H1 (cell line): ENCODE measurements around the gene MEP1A. TPM values are rescaled to one million over a fixed set of nuclear protein-coding genes. Genes with fewer than 3 reads are reported as not detected.

Experiments
- GTF2F1 ChIP-seq: IDR thresholded peaks from 2 replicates; pipeline ENCODE4 v1.6.1; 2012; ENCODE audit warnings: low read depth, low read length, improper control_type of control experiment, borderline replicate concordance
- JUND ChIP-seq: IDR thresholded peaks from 2 replicates; pipeline ENCODE4 v1.6.1; 2011; ENCODE audit warnings: mild to moderate bottlenecking, improper control_type of control experiment, low read length
- NRF1 ChIP-seq: IDR thresholded peaks from 2 replicates; pipeline ENCODE4 v1.6.1; 2011; ENCODE audit warnings: mild to moderate bottlenecking, low read depth, low read length, improper control_type of control experiment
- RFX5 ChIP-seq: IDR thresholded peaks from 2 replicates; pipeline ENCODE4 v1.6.1; 2011; ENCODE audit warnings: low read depth, low read length, improper control_type of control experiment, borderline replicate concordance
- SIN3A ChIP-seq, 2 experiments: IDR thresholded peaks in 1 of 2; conservative IDR thresholded peaks in 1 of 2; 2 replicates each; pipeline ENCODE4 v1.6.1; 2011 to 2012; ENCODE audit warnings: low read length in 2 of 2, improper control_type of control experiment in 1 of 2, low read depth in 1 of 2, mild to moderate bottlenecking in 1 of 2
- SIX5 ChIP-seq: IDR thresholded peaks from 2 replicates; pipeline ENCODE4 v1.6.1; 2011; ENCODE audit warnings: mild to moderate bottlenecking, low read depth, low read length
- SP1 ChIP-seq: IDR thresholded peaks from 2 replicates; pipeline ENCODE4 v1.6.1; 2011; ENCODE audit warnings: low read depth, low read length
- SRF ChIP-seq: IDR thresholded peaks from 2 replicates; pipeline ENCODE4 v1.6.1; 2011; ENCODE audit warnings: mild to moderate bottlenecking, low read depth, low read length, moderate library complexity
- TAF1 ChIP-seq: IDR thresholded peaks from 2 replicates; pipeline ENCODE4 v1.6.1; 2011; ENCODE audit warnings: mild to moderate bottlenecking, low read depth, low read length
- YY1 ChIP-seq: IDR thresholded peaks from 2 replicates; pipeline ENCODE4 v1.6.1; 2011; ENCODE audit warnings: low read depth, mild to moderate bottlenecking, low read length
- polyA plus RNA-seq, 7 experiments: library from polyadenylated mRNA; depleted of rRNA in 3 of 7; stranded (reverse) in 5 of 7; unstranded in 2 of 7; fragments of >200 nt in 5 of 7; fragments of 200-250 nt in 2 of 7; gene quantifications; 1 replicate in 5 of 7; 2 replicates in 1 of 7; 4 replicates in 1 of 7; pipeline versions ENCODE4 v1.2.1 to v1.2.3, GENCODE V29; 2011 to 2013; ENCODE audit warnings: missing spikeins in 2 of 7, mixed read lengths in 2 of 7
- total RNA-seq: library from RNA; stranded (reverse); fragmentation: NEBNext Ultra II Directional; extraction: Animal tissue kit (Norgen Biotek cat#: 25700); gene quantifications from 2 replicates; pipeline ENCODE4 v1.2.1, GENCODE V29; 2021
- TF ChIP-seq, protein P1 (sequence below): fragments of 300-600 bp; sonication (generic); IDR thresholded peaks from 2 replicates; pipeline ENCODE4 v1.7.1; 2012; ENCODE audit warnings: low read length, moderate library complexity, mild to moderate bottlenecking, inconsistent platforms; ENCODE audit not compliant: insufficient replicate concordance

MEP1A gene
- total and polyA plus RNA-seq, 2 of the 8 experiments (the other 6 are each of a cell fraction or from before 2014, with no cell fraction given), result 0.03 TPM; not detected in 1

- TF ChIP-seq YY1 (peak; percentile 52; the same call in 1 of the 2 replicates), GTF2F1 (no peak), SRF (no peak), NRF1 (no peak), RFX5 (no peak), SP1 (no peak), SIX5 (no peak), SIN3A (conservative IDR thresholded peaks at IDR 0.05 in 1 of 2, IDR thresholded peaks at IDR 0.05 in 1 of 2; ENCODE audit: low read depth in 1 of 2, low read length in 2 of 2) (peak; percentile 57 to 89; a peak in 2 of 4 replicates), JUND (no peak), TAF1 (no peak)
- TF ChIP-seq, protein P1, sequence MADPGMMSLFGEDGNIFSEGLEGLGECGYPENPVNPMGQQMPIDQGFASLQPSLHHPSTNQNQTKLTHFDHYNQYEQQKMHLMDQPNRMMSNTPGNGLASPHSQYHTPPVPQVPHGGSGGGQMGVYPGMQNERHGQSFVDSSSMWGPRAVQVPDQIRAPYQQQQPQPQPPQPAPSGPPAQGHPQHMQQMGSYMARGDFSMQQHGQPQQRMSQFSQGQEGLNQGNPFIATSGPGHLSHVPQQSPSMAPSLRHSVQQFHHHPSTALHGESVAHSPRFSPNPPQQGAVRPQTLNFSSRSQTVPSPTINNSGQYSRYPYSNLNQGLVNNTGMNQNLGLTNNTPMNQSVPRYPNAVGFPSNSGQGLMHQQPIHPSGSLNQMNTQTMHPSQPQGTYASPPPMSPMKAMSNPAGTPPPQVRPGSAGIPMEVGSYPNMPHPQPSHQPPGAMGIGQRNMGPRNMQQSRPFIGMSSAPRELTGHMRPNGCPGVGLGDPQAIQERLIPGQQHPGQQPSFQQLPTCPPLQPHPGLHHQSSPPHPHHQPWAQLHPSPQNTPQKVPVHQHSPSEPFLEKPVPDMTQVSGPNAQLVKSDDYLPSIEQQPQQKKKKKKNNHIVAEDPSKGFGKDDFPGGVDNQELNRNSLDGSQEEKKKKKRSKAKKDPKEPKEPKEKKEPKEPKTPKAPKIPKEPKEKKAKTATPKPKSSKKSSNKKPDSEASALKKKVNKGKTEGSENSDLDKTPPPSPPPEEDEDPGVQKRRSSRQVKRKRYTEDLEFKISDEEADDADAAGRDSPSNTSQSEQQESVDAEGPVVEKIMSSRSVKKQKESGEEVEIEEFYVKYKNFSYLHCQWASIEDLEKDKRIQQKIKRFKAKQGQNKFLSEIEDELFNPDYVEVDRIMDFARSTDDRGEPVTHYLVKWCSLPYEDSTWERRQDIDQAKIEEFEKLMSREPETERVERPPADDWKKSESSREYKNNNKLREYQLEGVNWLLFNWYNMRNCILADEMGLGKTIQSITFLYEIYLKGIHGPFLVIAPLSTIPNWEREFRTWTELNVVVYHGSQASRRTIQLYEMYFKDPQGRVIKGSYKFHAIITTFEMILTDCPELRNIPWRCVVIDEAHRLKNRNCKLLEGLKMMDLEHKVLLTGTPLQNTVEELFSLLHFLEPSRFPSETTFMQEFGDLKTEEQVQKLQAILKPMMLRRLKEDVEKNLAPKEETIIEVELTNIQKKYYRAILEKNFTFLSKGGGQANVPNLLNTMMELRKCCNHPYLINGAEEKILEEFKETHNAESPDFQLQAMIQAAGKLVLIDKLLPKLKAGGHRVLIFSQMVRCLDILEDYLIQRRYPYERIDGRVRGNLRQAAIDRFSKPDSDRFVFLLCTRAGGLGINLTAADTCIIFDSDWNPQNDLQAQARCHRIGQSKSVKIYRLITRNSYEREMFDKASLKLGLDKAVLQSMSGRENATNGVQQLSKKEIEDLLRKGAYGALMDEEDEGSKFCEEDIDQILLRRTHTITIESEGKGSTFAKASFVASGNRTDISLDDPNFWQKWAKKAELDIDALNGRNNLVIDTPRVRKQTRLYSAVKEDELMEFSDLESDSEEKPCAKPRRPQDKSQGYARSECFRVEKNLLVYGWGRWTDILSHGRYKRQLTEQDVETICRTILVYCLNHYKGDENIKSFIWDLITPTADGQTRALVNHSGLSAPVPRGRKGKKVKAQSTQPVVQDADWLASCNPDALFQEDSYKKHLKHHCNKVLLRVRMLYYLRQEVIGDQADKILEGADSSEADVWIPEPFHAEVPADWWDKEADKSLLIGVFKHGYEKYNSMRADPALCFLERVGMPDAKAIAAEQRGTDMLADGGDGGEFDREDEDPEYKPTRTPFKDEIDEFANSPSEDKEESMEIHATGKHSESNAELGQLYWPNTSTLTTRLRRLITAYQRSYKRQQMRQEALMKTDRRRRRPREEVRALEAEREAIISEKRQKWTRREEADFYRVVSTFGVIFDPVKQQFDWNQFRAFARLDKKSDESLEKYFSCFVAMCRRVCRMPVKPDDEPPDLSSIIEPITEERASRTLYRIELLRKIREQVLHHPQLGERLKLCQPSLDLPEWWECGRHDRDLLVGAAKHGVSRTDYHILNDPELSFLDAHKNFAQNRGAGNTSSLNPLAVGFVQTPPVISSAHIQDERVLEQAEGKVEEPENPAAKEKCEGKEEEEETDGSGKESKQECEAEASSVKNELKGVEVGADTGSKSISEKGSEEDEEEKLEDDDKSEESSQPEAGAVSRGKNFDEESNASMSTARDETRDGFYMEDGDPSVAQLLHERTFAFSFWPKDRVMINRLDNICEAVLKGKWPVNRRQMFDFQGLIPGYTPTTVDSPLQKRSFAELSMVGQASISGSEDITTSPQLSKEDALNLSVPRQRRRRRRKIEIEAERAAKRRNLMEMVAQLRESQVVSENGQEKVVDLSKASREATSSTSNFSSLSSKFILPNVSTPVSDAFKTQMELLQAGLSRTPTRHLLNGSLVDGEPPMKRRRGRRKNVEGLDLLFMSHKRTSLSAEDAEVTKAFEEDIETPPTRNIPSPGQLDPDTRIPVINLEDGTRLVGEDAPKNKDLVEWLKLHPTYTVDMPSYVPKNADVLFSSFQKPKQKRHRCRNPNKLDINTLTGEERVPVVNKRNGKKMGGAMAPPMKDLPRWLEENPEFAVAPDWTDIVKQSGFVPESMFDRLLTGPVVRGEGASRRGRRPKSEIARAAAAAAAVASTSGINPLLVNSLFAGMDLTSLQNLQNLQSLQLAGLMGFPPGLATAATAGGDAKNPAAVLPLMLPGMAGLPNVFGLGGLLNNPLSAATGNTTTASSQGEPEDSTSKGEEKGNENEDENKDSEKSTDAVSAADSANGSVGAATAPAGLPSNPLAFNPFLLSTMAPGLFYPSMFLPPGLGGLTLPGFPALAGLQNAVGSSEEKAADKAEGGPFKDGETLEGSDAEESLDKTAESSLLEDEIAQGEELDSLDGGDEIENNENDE, result no peak
These were observed 55.6 kb downstream of the MEP1A start (continued) for GRCh38 chr6:46848684-46849360.
